ENCODE data around the gene TSPAN18. TPM values are rescaled to one million over a fixed set of nuclear protein-coding genes. Genes with fewer than 3 reads are reported as not detected.

The TSPAN18 gene
- total and polyA plus RNA-seq, 4 experiments from 2014 or later: 7.3 to 48.6 (median 18.2) TPM

- no peak for DNase-seq
- CTCF ChIA-PET (ENCODE audit: partially characterized antibody): interaction anchor here (1.1 to 1.2 kb wide), 2 partner anchors 11 to 40 kb away, joined by 3 to 4 read pairs; no protein-coding TSS in a partner anchor
Observed at GRCh38 chr11:44966694-44967093, 239.9 kb downstream of the TSPAN18 start.

GRCh38 chr11:44967930-44968496, 241.3 kb downstream of the TSPAN18 start:
- H3K4me1 Mint-ChIP-seq: peaks cover 0 to 2% (median 0%) of the 10 kb centered on the region in 4 donors

More at GRCh38 chr11:44966694-44967093, 239.9 kb downstream of the TSPAN18 start:
- Mint-ChIP-seq H3K27ac (no peak overlapping the region), H3K36me3 (no peaks in the 10 kb centered on the region), H3K4me3 (no peak overlapping the region), H3K4me1 (no peaks in the 10 kb centered on the region), H3K9me3 (peaks cover 0 to 1% (median 0%) of the 10 kb centered on the region in 8 donors), H3K27me3 (no peaks in the 10 kb centered on the region)
- H3K4me1 ChIP-seq (ENCODE audit: insufficient read depth, low read length): no peaks in the 10 kb centered on the region
- H3K36me3 ChIP-seq (ENCODE audit: insufficient read depth, low read length): no peaks in the 10 kb centered on the region
- no peak overlapping the region for H3K4me3 ChIP-seq (ENCODE audit: low read length in 2 of 2)
- POLR2A ChIA-PET (ENCODE audit: partially characterized antibody): no interaction called here
- H3K27ac ChIP-seq (ENCODE audit: low read depth, low read length): no peak overlapping the region
- no peaks in the 10 kb centered on the region for H3K9me3 ChIP-seq (ENCODE audit: control insufficient read depth in 1 of 2, low read length in 2 of 2)
- H3K27me3 ChIP-seq (ENCODE audit: insufficient read depth, low read length): no peaks in the 10 kb centered on the region
- intact Hi-C loops (cut with micrococcal nuclease): no loop called here

GRCh38 chr11:44968510-44968909, 241.7 kb downstream of the TSPAN18 start:
- Mint-ChIP-seq H3K36me3 (no peaks in the 10 kb centered on the region), H3K27me3 (no peaks in the 10 kb centered on the region), H3K4me3 (no peak overlapping the region), H3K27ac (no peak overlapping the region), H3K9me3 (peaks cover 0 to 1% (median 0%) of the 10 kb centered on the region in 8 donors), H3K4me1 (peaks cover 0 to 3% (median under 1%) of the 10 kb centered on the region in 4 donors)
- DNase-seq: no peak
- Histone ChIP-seq H3K4me3 (ENCODE audit: low read length in 2 of 2) (no peak overlapping the region), H3K27ac (ENCODE audit: low read depth, low read length) (no peak overlapping the region), H3K9me3 (ENCODE audit: control insufficient read depth in 1 of 2, low read length in 2 of 2) (no peaks in the 10 kb centered on the region), H3K4me1 (ENCODE audit: insufficient read depth, low read length) (no peaks in the 10 kb centered on the region), H3K27me3 (ENCODE audit: insufficient read depth, low read length) (no peaks in the 10 kb centered on the region), H3K36me3 (ENCODE audit: insufficient read depth, low read length) (no peaks in the 10 kb centered on the region)
- CTCF ChIA-PET (ENCODE audit: partially characterized antibody): interaction anchor here (1.7 kb wide), 1 partner anchor 135 kb away, joined by 4 read pairs; no protein-coding TSS in a partner anchor
- intact Hi-C loops (cut with micrococcal nuclease): no loop called here
- POLR2A ChIA-PET (ENCODE audit: partially characterized antibody): no interaction called here

More at GRCh38 chr11:44967930-44968496, 241.3 kb downstream of the TSPAN18 start:
- intact Hi-C loops (cut with micrococcal nuclease): no loop called here
- Mint-ChIP-seq H3K27me3 (no peaks in the 10 kb centered on the region), H3K9me3 (peaks cover 0 to 1% (median 0%) of the 10 kb centered on the region in 8 donors), H3K36me3 (no peaks in the 10 kb centered on the region), H3K4me3 (no peak overlapping the region), H3K27ac (no peak overlapping the region)
- no peaks in the 10 kb centered on the region for H3K36me3 ChIP-seq (ENCODE audit: insufficient read depth, low read length)
- no peak for DNase-seq
- H3K27ac ChIP-seq (ENCODE audit: low read depth, low read length): no peak overlapping the region
- H3K27me3 ChIP-seq (ENCODE audit: insufficient read depth, low read length): no peaks in the 10 kb centered on the region
- ChIA-PET CTCF (ENCODE audit: partially characterized antibody) (interaction anchor here (1.7 kb wide), 1 partner anchor 136 kb away, joined by 4 read pairs; no protein-coding TSS in a partner anchor), POLR2A (ENCODE audit: partially characterized antibody) (no interaction called here)
- H3K4me3 ChIP-seq (ENCODE audit: low read length in 2 of 2): no peak overlapping the region
- H3K4me1 ChIP-seq (ENCODE audit: insufficient read depth, low read length): no peaks in the 10 kb centered on the region
- H3K9me3 ChIP-seq (ENCODE audit: control insufficient read depth in 1 of 2, low read length in 2 of 2): no peaks in the 10 kb centered on the region

- no peak for DNase-seq
- peaks cover 0 to 8% (median 5%) of the 10 kb centered on the region in 4 donors for H3K4me1 Mint-ChIP-seq
- H3K27me3 Mint-ChIP-seq: no peaks in the 10 kb centered on the region
- H3K36me3 ChIP-seq (ENCODE audit: insufficient read depth, low read length): no peaks in the 10 kb centered on the region
- POLR2A ChIA-PET (ENCODE audit: partially characterized antibody): no interaction called here
- H3K9me3 ChIP-seq (ENCODE audit: control insufficient read depth in 1 of 2, low read length in 2 of 2): no peaks in the 10 kb centered on the region
- no peaks in the 10 kb centered on the region for H3K36me3 Mint-ChIP-seq
- H3K27me3 ChIP-seq (ENCODE audit: insufficient read depth, low read length): no peaks in the 10 kb centered on the region
- H3K27ac Mint-ChIP-seq: no peak overlapping the region
- intact Hi-C loops (cut with micrococcal nuclease): no loop called here
- H3K4me3 ChIP-seq (ENCODE audit: low read length in 2 of 2): no peak overlapping the region
- H3K27ac ChIP-seq (ENCODE audit: low read depth, low read length): no peak overlapping the region
- H3K4me3 Mint-ChIP-seq: no peak overlapping the region
- H3K9me3 Mint-ChIP-seq: peaks cover 0 to 1% (median 0%) of the 10 kb centered on the region in 8 donors
- H3K4me1 ChIP-seq (ENCODE audit: insufficient read depth, low read length): no peaks in the 10 kb centered on the region
- CTCF ChIA-PET (ENCODE audit: partially characterized antibody): interaction anchor here (0.7 to 1.6 kb wide), 2 partner anchors 34 to 133 kb away, joined by 3 read pairs; no protein-coding TSS in a partner anchor
Observed at GRCh38 chr11:44969651-44970252, 243.0 kb downstream of the TSPAN18 start.

- Histone ChIP-seq H3K36me3 (ENCODE audit: insufficient read depth, low read length) (no peaks in the 10 kb centered on the region), H3K27me3 (ENCODE audit: insufficient read depth, low read length) (no peaks in the 10 kb centered on the region), H3K4me3 (ENCODE audit: low read length in 2 of 2) (no peak overlapping the region), H3K27ac (ENCODE audit: low read depth, low read length) (no peak overlapping the region), H3K9me3 (ENCODE audit: control insufficient read depth in 1 of 2, low read length in 2 of 2) (no peaks in the 10 kb centered on the region), H3K4me1 (ENCODE audit: insufficient read depth, low read length) (no peaks in the 10 kb centered on the region)
- H3K27me3 Mint-ChIP-seq: no peaks in the 10 kb centered on the region
- H3K4me3 Mint-ChIP-seq: no peak overlapping the region
- H3K27ac Mint-ChIP-seq: no peak overlapping the region
- peaks cover 0 to 8% (median 5%) of the 10 kb centered on the region in 4 donors for H3K4me1 Mint-ChIP-seq
- CTCF ChIA-PET (ENCODE audit: partially characterized antibody): interaction anchor here (1.6 kb wide), 1 partner anchor 34 kb away, joined by 3 read pairs; no protein-coding TSS in a partner anchor
- H3K9me3 Mint-ChIP-seq: peaks cover 0 to 1% (median 0%) of the 10 kb centered on the region in 8 donors
- POLR2A ChIA-PET (ENCODE audit: partially characterized antibody): no interaction called here
- intact Hi-C loops (cut with micrococcal nuclease): no loop called here
- no peaks in the 10 kb centered on the region for H3K36me3 Mint-ChIP-seq
- no peak for DNase-seq
Observed at GRCh38 chr11:44970293-44970692, 243.5 kb downstream of the TSPAN18 start.

DNA sequence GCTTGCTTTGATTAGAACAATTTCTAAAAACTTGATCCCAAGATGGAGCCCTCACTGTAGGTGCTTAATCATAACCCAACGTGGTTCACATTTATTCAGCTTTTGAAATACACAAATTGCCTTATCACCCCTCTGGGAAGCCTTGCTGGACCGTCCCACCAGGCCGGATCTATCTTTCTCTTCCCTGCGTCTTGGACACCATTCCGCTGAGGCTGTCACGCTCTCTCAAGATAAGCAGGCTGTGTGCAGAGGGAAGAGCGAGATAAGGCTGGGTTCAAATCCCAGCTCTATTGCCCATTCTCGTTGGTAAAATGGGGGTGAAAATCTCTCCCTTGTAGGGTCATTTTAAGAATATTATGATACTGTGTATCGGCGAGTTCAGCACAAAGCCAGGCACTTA, 244.4 kb downstream of the TSPAN18 start:
- Histone ChIP-seq H3K4me1 (ENCODE audit: insufficient read depth, low read length) (no peaks in the 10 kb centered on the region), H3K27ac (ENCODE audit: low read depth, low read length) (no peak overlapping the region), H3K9me3 (ENCODE audit: control insufficient read depth in 1 of 2, low read length in 2 of 2) (no peaks in the 10 kb centered on the region), H3K36me3 (ENCODE audit: insufficient read depth, low read length) (no peaks in the 10 kb centered on the region), H3K4me3 (ENCODE audit: low read length in 2 of 2) (no peak overlapping the region), H3K27me3 (ENCODE audit: insufficient read depth, low read length) (no peaks in the 10 kb centered on the region)
- no peak overlapping the region for H3K4me3 Mint-ChIP-seq
- H3K36me3 Mint-ChIP-seq: no peaks in the 10 kb centered on the region
- intact Hi-C loops (cut with micrococcal nuclease): no loop called here
- POLR2A ChIA-PET (ENCODE audit: partially characterized antibody): interaction anchor here (0.5 kb wide), 1 partner anchor 245 kb away, joined by 3 read pairs; no protein-coding TSS in a partner anchor
- H3K27me3 Mint-ChIP-seq: no peaks in the 10 kb centered on the region
- CTCF ChIA-PET (ENCODE audit: partially characterized antibody): interaction anchor here (1.1 kb wide), 1 partner anchor 35 kb away, joined by 6 read pairs; no protein-coding TSS in a partner anchor
- peaks cover 0 to 1% (median 0%) of the 10 kb centered on the region in 8 donors for H3K9me3 Mint-ChIP-seq
- no peak for DNase-seq
- no peak overlapping the region for H3K27ac Mint-ChIP-seq
- peaks cover 0 to 8% (median 6%) of the 10 kb centered on the region in 4 donors for H3K4me1 Mint-ChIP-seq

DNA sequence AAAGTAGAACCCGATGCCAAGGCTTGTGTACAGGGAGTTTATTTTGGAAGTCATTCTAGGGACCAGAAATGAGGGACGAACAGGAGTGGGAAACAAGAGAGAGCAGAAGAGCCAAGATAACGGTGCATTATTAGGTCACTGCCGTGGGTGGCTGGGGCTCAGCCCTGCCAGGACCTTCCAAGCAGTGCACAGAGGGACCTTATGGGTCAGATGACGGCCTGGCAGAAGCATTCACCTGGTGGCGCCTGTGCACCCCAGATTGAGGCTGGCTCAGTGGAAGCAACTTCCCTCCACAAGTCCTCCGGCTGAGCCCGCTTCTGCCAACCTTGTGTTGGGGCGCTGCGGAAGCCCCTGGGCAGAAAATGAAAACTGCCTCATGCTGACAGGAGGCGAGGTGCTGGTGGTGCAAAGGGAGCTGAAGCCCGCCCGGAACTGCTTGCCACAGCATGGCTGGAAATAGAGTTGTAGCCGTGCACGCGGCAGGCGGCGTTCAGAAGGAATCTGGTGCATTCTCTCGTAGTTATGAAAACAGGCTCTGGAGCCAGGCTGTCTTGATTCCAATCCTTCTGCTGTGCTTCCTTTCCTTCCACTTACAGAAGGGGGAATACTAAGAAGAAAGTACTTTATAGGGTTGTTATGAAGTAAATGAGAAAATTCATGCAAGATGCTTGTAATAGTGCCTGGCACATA, 246.1 kb downstream of the TSPAN18 start:
- intact Hi-C loops (cut with micrococcal nuclease): no loop called here
- Histone ChIP-seq H3K27me3 (ENCODE audit: insufficient read depth, low read length) (no peaks in the 10 kb centered on the region), H3K4me1 (ENCODE audit: insufficient read depth, low read length) (peaks cover 10% of the 10 kb centered on the region), H3K36me3 (ENCODE audit: insufficient read depth, low read length) (no peaks in the 10 kb centered on the region), H3K4me3 (ENCODE audit: low read length in 2 of 2) (no peak overlapping the region), H3K27ac (ENCODE audit: low read depth, low read length) (no peak overlapping the region), H3K9me3 (ENCODE audit: control insufficient read depth in 1 of 2, low read length in 2 of 2) (no peaks in the 10 kb centered on the region)
- no peak overlapping the region for H3K27ac Mint-ChIP-seq
- no peaks in the 10 kb centered on the region for H3K9me3 Mint-ChIP-seq
- H3K4me3 Mint-ChIP-seq: no peak overlapping the region
- H3K36me3 Mint-ChIP-seq: no peaks in the 10 kb centered on the region
- DNase-seq: no peak
- no peaks in the 10 kb centered on the region for H3K27me3 Mint-ChIP-seq
- ChIA-PET POLR2A (ENCODE audit: partially characterized antibody) (no interaction called here), CTCF (ENCODE audit: partially characterized antibody) (interaction anchor here (0.8 kb wide), 1 partner anchor 43 kb away, joined by 3 read pairs; no protein-coding TSS in a partner anchor)
- peaks cover 0 to 11% (median 7%) of the 10 kb centered on the region in 4 donors for H3K4me1 Mint-ChIP-seq
